Uterus (tissue), 2 donors: ENCODE data around the gene SP140.

Experiments used
- POLR2A ChIP-seq, 2 donors: fragments of 450-650 bp; IDR thresholded peaks; one replicate each; pipeline ENCODE4 v1.6.1; 2016; ENCODE audit warnings: antibody characterized with exemption in 2 of 2, mild to moderate bottlenecking in 1 of 2, moderate library complexity in 1 of 2
- TF ChIP-seq, protein P1 (sequence below), 4 experiments: fragments of 200-600 bp in 2 of 4; fragments of 450-650 bp in 2 of 4; sonication (generic) in 2 of 4; IDR thresholded peaks; one replicate each; pipeline ENCODE4 v1.5.1; 2016 to 2019; ENCODE audit warnings: antibody characterized with exemption in 4 of 4, mild to moderate bottlenecking in 2 of 4, moderate library complexity in 1 of 4

DNA sequence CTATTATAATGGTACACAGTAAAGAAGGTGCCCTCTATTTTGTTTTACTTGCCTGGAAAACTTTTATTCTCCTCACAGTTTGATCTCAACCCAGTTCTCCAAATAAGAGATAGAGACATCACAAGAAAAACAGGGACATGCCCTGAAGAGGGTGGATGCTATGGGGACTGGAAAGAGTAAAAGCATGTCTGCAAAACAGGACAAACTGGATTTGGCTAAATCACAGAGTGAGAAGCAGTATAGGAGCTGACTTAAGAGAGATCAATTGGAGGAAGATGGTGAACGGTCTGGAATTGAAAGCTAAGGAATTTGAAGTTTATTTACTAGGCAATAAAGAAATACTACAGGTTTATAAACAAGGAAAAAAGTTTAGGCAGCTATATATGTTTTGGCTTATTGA, 134.5 kb downstream of the SP140 start:
- TF ChIP-seq, protein P1, sequence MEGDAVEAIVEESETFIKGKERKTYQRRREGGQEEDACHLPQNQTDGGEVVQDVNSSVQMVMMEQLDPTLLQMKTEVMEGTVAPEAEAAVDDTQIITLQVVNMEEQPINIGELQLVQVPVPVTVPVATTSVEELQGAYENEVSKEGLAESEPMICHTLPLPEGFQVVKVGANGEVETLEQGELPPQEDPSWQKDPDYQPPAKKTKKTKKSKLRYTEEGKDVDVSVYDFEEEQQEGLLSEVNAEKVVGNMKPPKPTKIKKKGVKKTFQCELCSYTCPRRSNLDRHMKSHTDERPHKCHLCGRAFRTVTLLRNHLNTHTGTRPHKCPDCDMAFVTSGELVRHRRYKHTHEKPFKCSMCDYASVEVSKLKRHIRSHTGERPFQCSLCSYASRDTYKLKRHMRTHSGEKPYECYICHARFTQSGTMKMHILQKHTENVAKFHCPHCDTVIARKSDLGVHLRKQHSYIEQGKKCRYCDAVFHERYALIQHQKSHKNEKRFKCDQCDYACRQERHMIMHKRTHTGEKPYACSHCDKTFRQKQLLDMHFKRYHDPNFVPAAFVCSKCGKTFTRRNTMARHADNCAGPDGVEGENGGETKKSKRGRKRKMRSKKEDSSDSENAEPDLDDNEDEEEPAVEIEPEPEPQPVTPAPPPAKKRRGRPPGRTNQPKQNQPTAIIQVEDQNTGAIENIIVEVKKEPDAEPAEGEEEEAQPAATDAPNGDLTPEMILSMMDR (IDR thresholded peaks at IDR 0.05), result no peak
- TF ChIP-seq POLR2A (IDR thresholded peaks at IDR 0.05), result no peak
